PFSK-1 (cell line): ENCODE results near the gene MX2.

Experiments used
- FOXP2 ChIP-seq: optimal IDR thresholded peaks from 2 replicates; pipeline ENCODE3; 2011; ENCODE audit warnings: borderline replicate concordance, control low read depth, inconsistent platforms; ENCODE audit not compliant: insufficient read depth; ENCODE audit errors: extremely low read length, extremely low read depth
- POLR2AphosphoS5 ChIP-seq: IDR thresholded peaks from 2 replicates; pipeline ENCODE4 v1.6.1; 2012; ENCODE audit warnings: low read depth, mild to moderate bottlenecking, control low read depth, low read length, moderate library complexity
- REST ChIP-seq, 2 experiments: IDR thresholded peaks; 2 replicates each; pipeline versions ENCODE4 v1.6.1 to v1.8.0; 2011 to 2012; ENCODE audit warnings: low read depth in 2 of 2, low read length in 2 of 2, control low read depth in 1 of 2, inconsistent platforms in 1 of 2, mild to moderate bottlenecking in 1 of 2, moderate library complexity in 1 of 2; ENCODE audit not compliant: insufficient read depth in 1 of 2
- SIN3A ChIP-seq: IDR thresholded peaks from 2 replicates; pipeline ENCODE4 v1.6.1; 2012; ENCODE audit warnings: mild to moderate bottlenecking, low read length, moderate library complexity, borderline replicate concordance; ENCODE audit not compliant: insufficient read depth
- TAF1 ChIP-seq: IDR thresholded peaks from 2 replicates; pipeline ENCODE4 v1.6.1; 2012; ENCODE audit warnings: low read length, control low read depth, borderline replicate concordance; ENCODE audit not compliant: insufficient read depth

The MX2 gene

GRCh38 chr21:41418956-41419680 is 57.3 kb downstream of the MX2 start:
- TF ChIP-seq TAF1 (no peak), FOXP2 (no peak), POLR2AphosphoS5 (no peak), REST (IDR thresholded peaks at IDR 0.05; ENCODE audit: insufficient read depth in 1 of 2, low read depth in 2 of 2, low read length in 2 of 2) (no peak), SIN3A (no peak)

DNA sequence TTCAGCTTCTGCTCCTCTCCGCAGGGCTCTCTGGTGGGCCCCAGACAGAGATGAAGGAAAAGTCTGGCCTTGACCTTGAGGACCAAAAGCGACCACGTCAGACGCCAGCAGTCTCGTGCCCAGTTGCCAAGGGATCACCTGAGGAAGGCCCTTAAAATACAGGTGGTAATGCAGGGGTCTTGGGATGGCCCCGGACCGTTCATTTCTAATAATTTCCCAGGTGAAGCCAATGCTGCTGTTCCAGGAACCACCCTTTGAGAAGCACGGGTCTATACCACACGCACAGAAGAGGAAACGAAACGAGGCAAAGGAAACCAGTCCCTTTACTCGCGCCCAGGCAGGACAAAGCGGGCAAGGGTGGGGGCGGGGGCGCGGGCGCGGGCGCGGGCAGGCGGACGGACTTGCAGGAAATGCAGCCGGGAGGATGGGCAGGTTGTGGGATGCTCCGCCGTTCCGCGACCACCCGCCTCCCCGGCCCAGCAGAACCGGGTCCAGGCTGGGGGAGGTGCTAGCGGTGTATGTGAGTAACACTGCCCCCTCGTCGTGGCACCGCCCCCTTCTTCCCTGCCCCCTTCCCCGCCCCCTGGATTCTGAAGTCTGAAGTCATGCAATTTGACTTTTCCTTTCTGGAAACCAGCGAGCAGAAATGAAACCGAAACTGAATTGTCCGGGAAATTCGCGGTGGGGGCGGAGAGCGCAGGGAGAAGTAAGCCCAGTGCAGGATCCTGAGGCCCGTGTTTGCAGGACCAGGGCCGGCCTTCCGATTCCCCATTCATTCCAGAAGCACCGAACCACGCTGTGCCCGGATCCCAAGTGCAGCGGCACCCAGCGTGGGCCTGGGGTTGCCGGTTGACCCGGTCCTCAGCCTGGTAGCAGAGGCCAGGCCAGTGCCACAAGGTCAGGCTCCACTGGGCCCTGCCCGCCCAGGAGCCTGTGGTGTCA is 58.4 kb downstream of the MX2 start:
- TF ChIP-seq TAF1 (no peak), POLR2AphosphoS5 (no peak), FOXP2 (no peak), REST (IDR thresholded peaks at IDR 0.05; ENCODE audit: insufficient read depth in 1 of 2, low read depth in 2 of 2, low read length in 2 of 2) (no peak)

DNA sequence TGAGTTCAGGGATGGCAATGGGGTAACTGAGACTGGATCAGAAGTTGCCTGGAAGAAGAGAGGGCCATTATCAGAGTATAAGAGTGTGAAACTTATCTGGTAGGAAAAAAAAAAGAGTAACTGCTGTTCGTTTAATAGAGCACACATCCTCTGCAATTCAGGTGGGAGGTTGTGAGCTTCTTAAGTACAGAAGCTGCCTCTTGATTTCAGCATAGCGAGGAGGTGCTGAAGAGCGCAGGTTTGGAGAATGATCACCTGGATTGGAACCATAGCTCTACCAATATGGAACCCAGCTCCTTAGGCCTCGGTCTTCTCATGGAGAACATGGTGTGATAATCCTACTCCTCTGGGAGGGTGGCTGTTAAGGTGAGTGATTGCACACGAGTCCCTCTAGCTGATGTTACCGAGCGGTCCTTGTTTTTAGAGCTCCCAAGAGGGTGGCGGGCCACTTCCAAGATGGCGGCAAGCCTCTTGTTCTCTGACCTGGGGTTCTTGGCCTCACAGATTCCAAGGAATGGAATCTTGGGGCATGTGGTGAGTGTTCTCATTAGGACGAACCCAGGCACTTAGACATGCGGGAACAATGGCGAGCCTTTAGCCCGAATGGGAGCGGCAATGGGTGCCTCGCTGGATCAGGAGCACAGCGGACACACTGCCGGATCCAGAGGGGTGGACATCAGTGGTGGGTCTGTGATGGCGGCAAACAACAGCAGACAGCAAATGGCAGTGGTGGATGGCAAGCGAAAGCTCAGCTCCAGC is 60.9 kb downstream of the MX2 start:
- TF ChIP-seq REST (IDR thresholded peaks at IDR 0.05; ENCODE audit: insufficient read depth in 1 of 2, low read depth in 2 of 2, low read length in 2 of 2) (no peak), SIN3A (no peak), FOXP2 (no peak), TAF1 (no peak), POLR2AphosphoS5 (no peak)

- TF ChIP-seq SIN3A (no peak), TAF1 (no peak), FOXP2 (no peak), POLR2AphosphoS5 (no peak), REST (IDR thresholded peaks at IDR 0.05; ENCODE audit: insufficient read depth in 1 of 2, low read depth in 2 of 2, low read length in 2 of 2) (no peak)
Observed at GRCh38 chr21:41425588-41425953, 63.7 kb downstream of the MX2 start.
